Vagina (tissue), 2 donors: ENCODE data around the gene KRTAP10-7. TPM values are rescaled to one million over a fixed set of nuclear protein-coding genes. Genes with fewer than 3 reads are reported as not detected.
A peak's percentile ranks its signal among the peaks of the same experiment; 100 is the strongest.
"Not testable (repeated sequence)": the region's sequence is repeated elsewhere in the genome, so short reads cannot be mapped to it uniquely, and the experiment has no call there.

Source experiments
- DNase-seq, 2 donors: peaks; one replicate each; pipeline ENCODE4 v3.0.0-alpha.2; 2017; ENCODE audit errors: extremely low spot score in 2 of 2
- H3K27ac ChIP-seq: fragments of 200-600 bp; sonication (generic); one replicate; pipeline ENCODE4 v1.5.1; 2019
- H3K27me3 ChIP-seq: fragments of 200-600 bp; sonication (generic); one replicate; pipeline ENCODE4 v1.5.1; 2019
- H3K36me3 ChIP-seq, 2 donors: fragments of 200-600 bp; sonication (generic); one replicate each; pipeline ENCODE4 v1.5.1; 2017 to 2019
- H3K4me1 ChIP-seq: fragments of 200-600 bp; sonication (generic); one replicate; pipeline ENCODE4 v1.5.1; 2019
- H3K4me3 ChIP-seq, 2 donors: fragments of 200-600 bp; sonication (generic); 1 replicate in 1 of 2; 2 replicates in 1 of 2; pipeline ENCODE4 v1.5.1; 2016 to 2019
- H3K9me3 ChIP-seq: fragments of 200-600 bp; sonication (generic); one replicate; pipeline ENCODE4 v1.5.1; 2019
- CTCF ChIP-seq, 3 experiments: fragments of 450-650 bp in 2 of 3; fragments of 200-600 bp in 1 of 3; sonication (generic) in 1 of 3; IDR thresholded peaks; one replicate each; pipeline ENCODE4 v1.5.1; 2017 to 2019; ENCODE audit warnings: antibody characterized with exemption in 3 of 3, mild to moderate bottlenecking in 2 of 3, moderate library complexity in 2 of 3
- POLR2A ChIP-seq, 2 donors: fragments of 450-650 bp; IDR thresholded peaks; one replicate each; pipeline ENCODE4 v1.6.1; 2017; ENCODE audit warnings: antibody characterized with exemption in 2 of 2, mild to moderate bottlenecking in 2 of 2, moderate library complexity in 2 of 2
- POLR2AphosphoS5 ChIP-seq, 2 donors: sonication (generic); formaldehyde crosslinking; IDR thresholded peaks; one replicate each; pipeline ENCODE4 v1.9.0; 2017; ENCODE audit warnings: antibody characterized with exemption in 2 of 2, mild to moderate bottlenecking in 2 of 2, low read depth in 1 of 2; ENCODE audit not compliant: insufficient read depth in 1 of 2
- intact Hi-C: fragments of 100-400 bp; cut with DNase I; formaldehyde crosslinking; loops from one replicate; pipeline ENCODE4 v1.15.1; 2023
- total RNA-seq: library from RNA; depleted of rRNA; stranded (reverse); fragments of >200 nt; gene quantifications from one replicate; pipeline ENCODE4 v1.2.3, GENCODE V29; 2016

KRTAP10-7 gene
- total RNA-seq, 1 donor from 2014 or later, result not detected

- no peaks in the 10 kb centered on the region for H3K27me3 ChIP-seq
- no peaks in the 10 kb centered on the region for H3K4me1 ChIP-seq
- no peaks in the 10 kb centered on the region for H3K9me3 ChIP-seq
- intact Hi-C loops, result no loop called here
- TF ChIP-seq CTCF (IDR thresholded peaks at IDR 0.05) (no peak), POLR2AphosphoS5 (IDR thresholded peaks at IDR 0.05; ENCODE audit: insufficient read depth in 1 of 2, low read depth in 1 of 2) (no peak), POLR2A (IDR thresholded peaks at IDR 0.05) (no peak)
- H3K4me3 ChIP-seq, result no peak overlapping the region
- DNase-seq, result peak; percentile 75 to 79
- no peak overlapping the region for H3K27ac ChIP-seq
- no peaks in the 10 kb centered on the region for H3K36me3 ChIP-seq
Measured at GRCh38 chr21:44596068-44596725, 4.2 kb upstream of the KRTAP10-7 start.

DNA sequence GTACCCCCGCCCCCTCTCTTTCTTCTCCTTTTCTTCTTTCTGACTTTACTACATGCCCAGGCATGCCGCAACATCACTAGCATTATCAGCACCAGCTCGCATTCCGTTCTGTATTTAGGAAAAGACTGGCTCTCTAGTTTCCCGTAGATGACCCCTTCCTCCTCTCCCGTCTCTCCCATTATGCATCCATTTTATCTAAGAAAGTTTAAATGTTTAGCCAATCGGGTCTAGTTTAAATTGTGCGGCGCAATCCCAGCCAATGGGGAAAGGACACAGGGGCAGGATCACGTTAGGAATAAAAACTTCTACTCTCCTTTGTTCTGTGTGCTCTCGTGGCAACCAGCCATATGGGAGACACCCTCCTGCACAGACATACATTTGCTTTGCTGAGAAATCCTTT is 2.3 kb upstream of the KRTAP10-7 start:
- DNase-seq, result no peak
- Histone ChIP-seq H3K27ac (no peak overlapping the region), H3K4me3 (no peak overlapping the region), H3K27me3 (no peaks in the 10 kb centered on the region), H3K9me3 (no peaks in the 10 kb centered on the region), H3K36me3 (no peaks in the 10 kb centered on the region), H3K4me1 (no peaks in the 10 kb centered on the region)
- intact Hi-C loops, result no loop called here
- TF ChIP-seq POLR2A (IDR thresholded peaks at IDR 0.05), result no peak

DNA sequence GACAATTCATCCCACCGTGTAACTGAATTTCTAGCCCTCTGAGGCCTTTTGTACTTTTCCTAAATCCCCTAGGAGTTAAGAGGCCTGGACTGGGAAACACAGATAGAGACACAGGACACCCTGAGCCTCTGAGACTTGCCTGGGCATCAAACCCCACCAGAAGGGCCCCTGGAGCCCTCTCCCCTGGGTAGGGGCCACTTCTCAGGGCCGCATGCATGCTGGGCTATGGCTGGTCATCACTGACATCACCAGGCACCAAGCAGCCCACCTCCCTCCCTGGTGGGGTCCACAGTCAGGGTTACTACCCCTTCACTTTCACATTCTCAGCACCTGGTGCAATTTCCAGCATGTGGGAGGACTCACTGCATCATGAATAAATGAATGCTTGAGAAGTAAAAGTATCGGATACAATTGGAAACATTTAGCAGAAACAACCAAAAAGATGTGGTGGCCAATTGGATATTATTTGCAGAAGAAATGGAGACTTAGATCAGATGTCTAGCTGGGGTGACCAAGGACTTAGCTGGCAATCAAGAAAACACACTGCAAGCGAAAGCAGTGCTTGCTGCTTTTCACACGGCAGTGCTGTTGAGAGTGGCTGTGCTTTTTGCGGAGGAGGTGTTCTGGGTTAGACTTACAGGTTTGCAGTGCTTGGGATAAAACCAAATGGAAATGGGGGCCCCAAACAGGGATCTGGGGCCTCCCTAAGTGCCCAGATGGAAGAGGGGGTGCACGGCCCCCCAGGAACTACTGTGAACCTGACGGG is 950 bp upstream of the KRTAP10-7 start:
- Histone ChIP-seq H3K4me1 (no peaks in the 10 kb centered on the region), H3K9me3 (no peaks in the 10 kb centered on the region), H3K27me3 (no peaks in the 10 kb centered on the region), H3K4me3 (no peak overlapping the region), H3K27ac (no peak overlapping the region), H3K36me3 (no peaks in the 10 kb centered on the region)
- intact Hi-C loops, result no loop called here
- TF ChIP-seq POLR2A (IDR thresholded peaks at IDR 0.05) (no peak), POLR2AphosphoS5 (IDR thresholded peaks at IDR 0.05; ENCODE audit: insufficient read depth in 1 of 2, low read depth in 1 of 2) (no peak), CTCF (IDR thresholded peaks at IDR 0.05) (no peak)
- DNase-seq, result no peak

GRCh38 chr21:44601091-44601490 is 694 bp downstream of the KRTAP10-7 start:
- peak in 1 of 2 donors; percentile 65 for DNase-seq
- not testable (repeated sequence) for H3K27me3 ChIP-seq, H3K4me3 ChIP-seq

GRCh38 chr21:44601596-44602462 is 1.4 kb downstream of the KRTAP10-7 start:
- intact Hi-C loops, result no loop called here
- Histone ChIP-seq H3K27ac (no peak overlapping the region), H3K27me3 (no peaks in the 10 kb centered on the region), H3K36me3 (no peaks in the 10 kb centered on the region), H3K4me1 (no peaks in the 10 kb centered on the region), H3K9me3 (no peaks in the 10 kb centered on the region), H3K4me3 (no peak overlapping the region)
- DNase-seq, result peak in 1 of 2 donors; percentile 52
- TF ChIP-seq POLR2AphosphoS5 (IDR thresholded peaks at IDR 0.05; ENCODE audit: insufficient read depth in 1 of 2, low read depth in 1 of 2) (no peak), POLR2A (IDR thresholded peaks at IDR 0.05) (no peak), CTCF (IDR thresholded peaks at IDR 0.05) (no peak)

More at GRCh38 chr21:44601091-44601490, 694 bp downstream of the KRTAP10-7 start:
- H3K9me3 ChIP-seq, intact Hi-C loops, H3K27ac ChIP-seq, H3K36me3 ChIP-seq, H3K4me1 ChIP-seq: not testable (repeated sequence)
